GM10266 (cell line): ENCODE measurements around the gene BDNF.
"Not testable (repeated sequence)": the region's sequence is repeated elsewhere in the genome, so short reads cannot be mapped to it uniquely, and the experiment has no call there.

Experiments
- DNase-seq: peaks from one replicate; pipeline ENCODE4 v3.0.0; 2012; ENCODE audit errors: extremely low spot score
- TF ChIP-seq, protein P1 (sequence below): IDR thresholded peaks from 2 replicates; pipeline ENCODE4 v1.5.1; 2012; ENCODE audit warnings: mild to moderate bottlenecking, low read depth; ENCODE audit not compliant: control insufficient read depth, insufficient read depth; ENCODE audit errors: missing control alignments

BDNF gene

DNA sequence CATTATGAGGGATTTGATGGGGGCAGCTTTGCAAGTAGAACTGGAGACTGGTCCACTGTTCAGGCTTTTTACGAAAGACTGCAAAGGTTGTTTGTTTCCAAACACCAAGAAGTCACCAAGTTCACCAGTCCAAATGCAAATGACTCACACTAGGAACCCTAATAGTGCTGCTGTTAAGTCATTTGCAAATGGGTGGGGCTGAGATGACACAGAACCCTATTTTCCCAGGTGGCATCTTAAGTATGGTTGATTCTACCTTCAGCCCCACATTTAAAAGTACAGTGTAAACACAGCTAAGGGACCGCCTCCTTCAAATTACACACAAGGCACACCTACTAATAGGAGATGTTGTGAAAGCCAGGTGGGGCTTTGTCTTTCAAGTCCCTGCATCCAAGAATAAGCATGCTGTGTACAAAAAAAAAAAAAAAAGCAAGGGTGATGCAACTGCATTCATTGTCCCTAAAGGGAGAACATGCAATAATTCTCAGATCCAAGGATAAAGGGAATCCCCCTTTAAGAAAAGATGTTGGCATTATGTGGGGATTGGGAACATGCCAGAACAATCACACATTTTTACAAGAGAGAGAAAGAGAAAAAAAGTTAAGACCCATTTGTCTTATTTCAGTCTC lies 27.3 kb downstream of the BDNF start:
- no peak for DNase-seq

DNA sequence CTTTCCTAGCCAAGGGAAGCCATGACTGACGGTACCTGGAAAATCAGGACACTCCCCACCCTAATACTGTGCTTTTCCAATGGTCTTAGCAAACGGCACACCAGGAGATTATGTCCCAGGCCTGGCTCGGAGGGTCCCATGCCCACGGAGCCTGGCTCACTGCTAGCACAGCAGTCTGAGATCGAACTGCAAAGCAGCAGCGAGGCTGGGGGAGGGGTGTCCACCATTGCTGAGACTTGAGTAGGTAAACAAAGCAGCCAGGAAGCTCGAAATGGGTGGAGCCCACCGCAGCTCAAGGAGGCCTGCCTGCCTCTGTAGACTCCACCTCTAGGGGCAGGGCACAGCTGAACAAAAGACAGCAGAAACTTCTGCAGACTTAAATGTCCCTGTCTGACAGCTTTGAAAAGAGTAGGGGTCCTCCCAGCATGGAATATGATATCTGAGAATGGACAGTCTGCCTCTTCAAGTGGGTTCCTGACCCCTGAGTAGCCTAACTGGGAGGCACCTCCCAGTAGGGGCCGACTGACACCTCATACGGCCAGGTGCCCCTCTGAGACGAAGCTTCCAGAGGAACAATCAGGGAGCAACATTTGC lies 34.6 kb downstream of the BDNF start:
- not testable (repeated sequence) for DNase-seq

More for the DNA sequence above, 27.3 kb downstream of the BDNF start:
- TF ChIP-seq, protein P1, sequence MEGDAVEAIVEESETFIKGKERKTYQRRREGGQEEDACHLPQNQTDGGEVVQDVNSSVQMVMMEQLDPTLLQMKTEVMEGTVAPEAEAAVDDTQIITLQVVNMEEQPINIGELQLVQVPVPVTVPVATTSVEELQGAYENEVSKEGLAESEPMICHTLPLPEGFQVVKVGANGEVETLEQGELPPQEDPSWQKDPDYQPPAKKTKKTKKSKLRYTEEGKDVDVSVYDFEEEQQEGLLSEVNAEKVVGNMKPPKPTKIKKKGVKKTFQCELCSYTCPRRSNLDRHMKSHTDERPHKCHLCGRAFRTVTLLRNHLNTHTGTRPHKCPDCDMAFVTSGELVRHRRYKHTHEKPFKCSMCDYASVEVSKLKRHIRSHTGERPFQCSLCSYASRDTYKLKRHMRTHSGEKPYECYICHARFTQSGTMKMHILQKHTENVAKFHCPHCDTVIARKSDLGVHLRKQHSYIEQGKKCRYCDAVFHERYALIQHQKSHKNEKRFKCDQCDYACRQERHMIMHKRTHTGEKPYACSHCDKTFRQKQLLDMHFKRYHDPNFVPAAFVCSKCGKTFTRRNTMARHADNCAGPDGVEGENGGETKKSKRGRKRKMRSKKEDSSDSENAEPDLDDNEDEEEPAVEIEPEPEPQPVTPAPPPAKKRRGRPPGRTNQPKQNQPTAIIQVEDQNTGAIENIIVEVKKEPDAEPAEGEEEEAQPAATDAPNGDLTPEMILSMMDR: no peak

DNA sequence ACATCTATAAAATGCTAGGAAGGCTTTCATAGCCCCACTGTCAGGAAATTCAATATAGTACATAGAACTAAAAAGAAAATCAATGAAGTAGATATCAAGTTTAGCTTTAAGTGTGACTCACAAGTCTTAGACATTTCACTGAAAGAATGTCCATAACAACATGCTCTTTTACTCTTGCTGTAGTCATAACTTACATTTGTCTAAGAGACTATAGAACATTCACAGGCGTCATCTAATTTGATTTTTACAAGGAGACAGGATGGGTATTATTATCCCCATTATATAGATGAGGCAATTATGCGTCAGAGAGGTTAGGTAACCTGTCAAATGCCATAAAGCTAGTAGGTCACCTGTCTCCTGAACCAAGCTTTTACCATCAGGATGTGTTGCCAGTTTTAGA lies 36.9 kb downstream of the BDNF start:
- TF ChIP-seq, protein P1: no peak
- DNase-seq: no peak

DNA sequence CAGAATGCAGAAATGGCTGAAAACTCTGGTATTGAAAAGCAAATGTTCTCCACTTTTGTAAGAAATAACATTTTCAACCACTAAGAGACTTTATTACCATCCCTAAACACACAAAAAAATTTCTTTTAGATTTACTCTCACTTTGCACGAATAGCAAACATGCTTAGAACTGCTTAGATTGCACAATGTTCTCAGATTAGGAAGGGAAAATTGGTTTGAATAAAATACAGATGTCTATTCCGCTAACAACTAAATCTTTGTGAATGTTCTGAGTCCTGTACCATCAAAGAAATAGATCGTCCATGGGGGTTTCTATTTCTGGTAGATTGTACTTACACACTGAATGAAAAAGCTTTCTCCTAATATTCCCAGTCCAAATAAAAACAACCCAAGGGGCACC lies 40.1 kb downstream of the BDNF start:
- TF ChIP-seq, protein P1: no peak
- no peak for DNase-seq

DNA sequence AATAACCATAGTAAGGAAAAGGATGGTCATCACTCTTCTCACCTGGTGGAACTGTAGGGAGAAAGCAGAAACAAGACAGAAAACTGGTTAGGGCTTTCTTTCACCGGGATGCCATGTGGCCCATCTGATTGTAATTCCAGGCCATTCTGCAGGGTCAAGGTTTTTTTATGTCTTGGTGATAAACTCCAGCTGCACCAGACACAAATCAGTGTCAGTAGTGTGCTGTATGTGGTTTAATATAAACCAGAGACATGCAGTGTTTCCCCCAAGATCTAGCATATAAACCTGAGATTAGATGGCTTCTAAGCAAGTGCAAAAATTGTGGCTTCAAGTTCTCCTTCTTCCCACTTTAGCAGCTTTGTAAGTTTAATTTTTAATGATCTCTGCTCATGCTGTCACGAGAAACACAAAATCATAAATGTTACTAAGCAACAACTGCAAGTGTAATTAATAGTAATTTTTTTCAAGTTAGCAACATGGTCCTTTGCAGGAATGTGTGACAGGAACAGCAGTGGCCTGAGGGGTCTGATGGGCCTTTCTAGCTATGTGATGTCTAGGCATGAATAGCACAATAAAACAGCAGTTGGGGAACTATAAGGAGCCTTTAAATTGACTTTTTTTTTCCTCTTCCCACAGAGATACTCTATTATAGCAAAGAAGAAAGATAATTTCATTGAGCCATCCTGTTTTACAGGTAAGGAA lies 41.6 kb downstream of the BDNF start:
- DNase-seq: no peak
- TF ChIP-seq, protein P1: no peak

DNA sequence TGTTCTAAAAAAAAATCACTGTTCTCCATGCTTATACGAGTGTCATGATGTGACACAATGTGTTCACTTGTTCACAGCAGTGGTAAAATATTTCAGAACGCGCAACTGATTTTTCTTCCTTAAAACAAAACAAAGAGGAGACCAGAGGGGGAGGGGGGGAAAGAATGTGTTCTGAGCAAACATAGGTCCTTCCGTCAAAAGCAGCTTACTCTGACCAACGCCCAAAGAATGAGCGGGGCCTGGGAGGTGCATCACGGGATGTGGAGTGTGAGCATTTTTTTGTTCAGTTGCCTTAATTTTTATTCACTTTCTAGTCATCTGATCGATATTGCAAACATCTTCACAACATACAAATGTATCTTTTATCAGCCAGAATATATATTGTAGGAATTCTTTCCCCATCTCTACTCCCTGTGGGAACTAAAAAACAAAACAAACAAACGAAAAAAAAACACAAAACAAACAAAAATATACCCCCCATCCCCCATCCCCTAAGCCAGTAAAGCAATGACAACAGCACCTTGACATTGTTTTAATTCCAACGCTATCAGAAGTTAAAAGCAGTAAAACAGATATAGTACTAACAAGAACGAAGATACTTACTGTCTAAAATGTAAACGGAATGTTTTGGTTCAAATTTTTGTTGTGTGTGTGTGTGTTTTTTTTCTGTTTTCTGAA lies 43.3 kb downstream of the BDNF start:
- TF ChIP-seq, protein P1: no peak
- no peak for DNase-seq

DNA sequence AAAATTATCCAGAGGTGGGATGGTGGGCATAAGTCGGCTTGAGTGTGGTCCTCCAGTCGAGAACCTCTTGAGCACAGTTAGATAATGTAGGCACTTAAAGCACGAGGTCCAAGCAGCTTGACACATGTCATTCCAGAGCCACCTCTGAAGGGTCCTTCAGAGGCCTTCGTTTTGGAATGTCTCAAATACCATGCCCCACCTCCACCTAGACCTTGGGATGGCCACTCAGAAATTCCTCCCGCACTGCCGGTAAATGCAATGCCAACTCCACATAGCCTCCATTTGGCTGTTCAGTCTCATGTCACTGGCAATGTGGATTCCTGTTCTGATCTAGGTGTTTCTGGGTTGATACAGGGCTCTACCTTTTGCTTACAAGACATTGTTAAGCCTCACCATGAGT lies 43.9 kb downstream of the BDNF start:
- TF ChIP-seq, protein P1: no peak
- DNase-seq: no peak
